ENCODE data around the gene ANKRD61.

GRCh38 chr7:6049780-6050179 is 18.6 kb downstream of the ANKRD61 start:
- TF ChIP-seq CTCF (IDR thresholded peaks at IDR 0.05), result no peak
- no peak for TF ChIP-seq EP300 (IDR thresholded peaks at IDR 0.05)
- TF ChIP-seq POLR2AphosphoS5 (IDR thresholded peaks at IDR 0.05), result no peak
- TF ChIP-seq POLR2A (IDR thresholded peaks at IDR 0.05), result no peak
